Measurements from ENCODE around the gene ABCA4.

Gene ABCA4

GRCh38 chr1:94122201-94122970, 1.4 kb upstream of the ABCA4 start:
- DNase-seq: no peak

- DNase-seq: no peak
Measured at GRCh38 chr1:94121411-94121821, 468 bp upstream of the ABCA4 start.

DNA sequence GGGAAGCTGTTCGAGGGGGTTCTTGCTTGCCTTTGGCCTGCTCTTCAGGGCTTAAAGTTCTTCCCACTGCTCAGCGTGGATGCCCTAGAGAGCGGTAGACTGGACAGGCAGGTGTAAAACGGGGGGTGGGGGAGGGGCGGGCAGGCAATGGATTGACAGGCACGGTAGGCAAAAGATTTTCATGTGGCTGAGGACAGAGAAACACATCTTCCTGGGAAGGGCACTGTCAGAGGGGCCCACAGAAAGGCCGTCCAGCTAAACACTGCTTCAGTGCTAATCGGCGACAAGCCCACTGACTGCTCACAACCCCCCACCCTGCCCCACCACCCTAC, 412 bp downstream of the ABCA4 start:
- no peak for DNase-seq

- no peak for DNase-seq
Measured at GRCh38 chr1:94119796-94120569, 965 bp downstream of the ABCA4 start.

GRCh38 chr1:94119306-94119705, 1.6 kb downstream of the ABCA4 start:
- no peak for DNase-seq

DNA sequence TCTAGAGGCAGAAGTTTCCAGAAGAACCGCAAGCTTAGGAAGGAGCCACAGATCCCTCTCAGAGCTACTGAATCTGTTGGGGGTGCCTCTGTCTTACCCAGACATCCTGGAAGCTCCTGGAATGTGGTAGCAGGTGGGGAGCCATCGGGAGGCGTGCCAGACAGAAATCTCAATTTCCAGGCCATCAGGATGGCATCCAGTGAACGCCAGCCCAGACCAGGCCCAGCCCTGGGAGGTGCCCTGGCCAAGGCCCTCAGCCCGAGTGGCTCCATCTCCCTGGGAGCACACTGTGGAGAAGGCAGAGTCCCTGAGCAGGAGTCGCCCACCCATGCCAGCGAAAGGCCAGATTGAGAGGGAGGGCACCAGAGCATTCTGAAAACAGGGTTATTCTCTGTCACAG, 2.5 kb downstream of the ABCA4 start:
- no peak for DNase-seq

- DNase-seq: no peak
Measured at GRCh38 chr1:94118013-94118412, 2.9 kb downstream of the ABCA4 start.

DNA sequence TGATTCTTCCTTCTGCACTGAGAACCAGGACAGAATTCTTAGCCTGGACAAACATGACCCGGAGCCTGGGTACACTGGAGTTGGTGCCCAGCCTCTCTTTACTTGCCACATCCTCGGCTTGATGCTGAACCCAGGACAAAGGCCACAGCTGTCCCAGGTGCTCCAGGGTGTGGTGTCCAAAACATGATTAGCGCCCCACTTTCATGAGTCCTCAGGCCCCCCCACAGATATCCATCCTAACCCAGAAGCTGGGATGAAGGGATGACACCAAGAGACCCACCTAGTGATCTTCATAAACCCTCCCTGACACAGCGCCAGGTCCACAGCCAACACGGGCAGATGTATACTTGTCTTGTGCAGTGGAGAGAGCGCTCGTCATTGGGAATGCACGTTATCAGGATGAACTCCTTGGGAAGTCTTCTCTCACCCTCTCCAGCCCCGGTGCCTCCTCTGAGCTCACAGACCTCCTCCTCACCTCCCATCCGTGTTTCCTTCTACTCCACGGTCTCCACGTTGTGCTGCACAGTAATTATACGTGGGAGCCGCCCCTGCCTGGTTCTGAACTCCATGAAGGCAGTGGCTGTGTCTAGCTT, 3.6 kb downstream of the ABCA4 start:
- no peak for DNase-seq

GRCh38 chr1:94115900-94116436, 5.0 kb downstream of the ABCA4 start:
- no peak for DNase-seq

DNA sequence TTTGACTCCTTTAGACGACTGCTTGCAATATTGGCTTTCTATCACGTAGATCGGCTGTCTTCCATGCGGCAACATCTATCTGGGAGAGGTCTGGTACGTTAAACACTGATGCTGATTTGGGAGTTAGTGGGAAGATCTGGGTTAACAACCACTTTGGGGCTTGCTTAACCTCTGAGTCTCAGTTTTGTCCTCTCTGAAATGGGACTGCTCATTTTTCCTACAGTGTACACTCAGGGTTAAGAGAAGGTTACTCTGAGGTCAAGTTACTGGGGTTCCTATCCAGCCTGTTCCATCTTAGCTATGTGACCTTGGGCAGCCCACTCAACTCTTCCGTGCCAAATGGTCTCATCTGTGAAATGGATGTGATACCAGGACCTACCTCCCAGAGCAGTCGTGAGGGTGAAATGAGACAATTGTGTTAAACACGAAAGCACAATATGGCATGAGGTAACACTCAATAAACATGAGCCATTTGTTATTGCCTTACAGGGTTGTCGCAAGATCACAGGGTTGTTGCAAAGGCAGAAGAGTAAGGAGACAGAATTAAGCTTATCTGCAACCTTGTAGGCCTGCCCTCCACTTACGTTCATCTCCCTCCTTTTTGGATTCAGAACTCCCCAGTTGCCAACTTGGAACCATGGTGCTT, 5.6 kb downstream of the ABCA4 start:
- no peak for DNase-seq

GRCh38 chr1:94113589-94114226, 7.2 kb downstream of the ABCA4 start:
- DNase-seq: no peak

DNA sequence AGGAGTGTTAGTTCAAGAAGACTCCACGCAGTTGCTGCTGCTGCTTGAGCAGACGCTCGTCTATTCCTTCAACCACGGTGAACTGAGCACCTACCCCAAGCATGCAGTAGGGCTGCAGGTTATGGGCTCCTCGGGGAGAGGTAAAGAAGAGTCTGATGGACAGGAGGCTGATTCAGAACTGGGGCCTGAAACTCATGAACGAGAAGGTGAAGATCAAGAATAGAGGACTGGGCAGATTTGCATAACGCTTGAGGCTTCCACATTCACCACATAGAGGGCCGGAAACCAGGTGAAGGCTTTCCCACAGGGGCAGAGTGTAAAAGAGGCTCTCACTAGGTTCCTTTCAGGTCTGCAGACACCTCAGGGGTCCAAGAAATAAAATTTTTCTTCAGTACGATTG, 9.1 kb downstream of the ABCA4 start:
- no peak for DNase-seq

- DNase-seq: no peak
Measured at GRCh38 chr1:94110946-94111740, 9.8 kb downstream of the ABCA4 start.

DNA sequence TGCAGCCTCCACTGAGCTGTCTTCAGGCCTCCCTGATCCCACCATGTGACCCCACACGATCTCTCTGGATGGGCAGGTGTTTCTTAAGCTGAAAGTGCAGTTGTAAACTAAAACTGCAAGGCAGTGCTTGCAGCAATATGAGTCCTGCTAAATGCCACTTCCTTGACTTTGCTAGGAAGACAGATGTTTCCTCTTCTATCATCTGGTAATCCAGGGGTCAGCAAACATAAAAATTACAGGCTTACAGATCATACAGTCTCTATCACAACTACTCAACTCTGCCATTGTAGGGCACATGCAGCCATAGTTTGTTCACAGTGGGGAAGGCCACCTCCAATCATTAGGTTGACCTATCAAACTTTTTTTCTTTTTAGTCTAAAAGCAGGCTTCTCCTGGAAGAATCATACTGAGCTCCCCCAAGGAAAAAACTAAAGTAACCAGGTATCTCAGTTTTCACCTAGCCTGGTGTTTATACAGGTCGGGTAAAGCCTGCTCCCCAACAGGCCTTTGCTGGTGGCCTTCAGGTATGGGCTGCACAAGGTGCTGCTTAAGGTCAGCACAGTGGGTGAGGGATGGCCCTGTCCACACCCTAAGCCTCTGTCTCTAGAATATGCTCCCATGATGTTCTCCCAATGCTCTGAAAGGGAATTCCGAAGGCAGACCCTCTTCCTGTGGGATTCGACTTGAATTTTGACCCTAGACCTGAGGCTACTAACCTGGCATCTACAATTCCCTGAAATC, 10.8 kb downstream of the ABCA4 start:
- no peak for DNase-seq

- DNase-seq: no peak
Measured at GRCh38 chr1:94109478-94109877, 11.5 kb downstream of the ABCA4 start.

DNA sequence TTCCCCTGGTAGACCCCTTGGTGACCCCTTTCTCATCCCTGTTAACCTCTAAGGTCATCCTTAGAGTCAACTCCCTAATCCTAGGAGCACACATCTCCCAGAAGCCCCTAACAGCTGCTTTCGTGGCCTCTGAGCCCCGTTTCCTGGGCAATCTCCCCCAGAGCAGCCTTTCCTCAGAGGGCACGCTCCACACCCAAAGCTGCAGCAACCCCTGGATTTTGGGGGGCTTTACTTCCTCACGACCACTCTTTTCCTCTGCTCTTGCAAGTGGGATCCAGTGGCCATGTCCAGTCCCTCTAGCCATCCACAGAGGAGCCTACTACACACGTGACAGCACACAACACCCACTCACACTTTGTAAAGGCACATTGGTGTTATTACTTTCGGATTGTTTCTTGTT, 13.8 kb downstream of the ABCA4 start:
- no peak for DNase-seq

DNA sequence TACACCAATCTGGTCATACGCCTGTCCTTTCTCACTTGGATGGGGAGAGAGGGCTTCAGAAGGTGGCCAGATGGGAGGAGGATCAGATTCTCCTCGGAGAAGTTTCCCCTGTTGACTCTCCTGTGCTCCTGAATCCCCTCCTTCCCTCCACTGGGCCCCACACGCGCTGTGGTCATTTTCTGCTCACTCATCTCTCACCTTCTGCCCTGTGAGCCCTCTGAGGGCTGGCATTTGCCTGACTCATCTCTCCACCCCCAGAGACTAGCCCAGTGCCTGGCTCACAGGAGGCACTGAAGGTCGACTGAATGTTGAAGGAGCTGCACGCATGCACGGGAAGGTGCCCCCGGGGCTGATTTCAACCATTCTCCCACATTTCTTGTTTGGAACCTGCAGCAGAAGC, 14.2 kb downstream of the ABCA4 start:
- DNase-seq: no peak

DNA sequence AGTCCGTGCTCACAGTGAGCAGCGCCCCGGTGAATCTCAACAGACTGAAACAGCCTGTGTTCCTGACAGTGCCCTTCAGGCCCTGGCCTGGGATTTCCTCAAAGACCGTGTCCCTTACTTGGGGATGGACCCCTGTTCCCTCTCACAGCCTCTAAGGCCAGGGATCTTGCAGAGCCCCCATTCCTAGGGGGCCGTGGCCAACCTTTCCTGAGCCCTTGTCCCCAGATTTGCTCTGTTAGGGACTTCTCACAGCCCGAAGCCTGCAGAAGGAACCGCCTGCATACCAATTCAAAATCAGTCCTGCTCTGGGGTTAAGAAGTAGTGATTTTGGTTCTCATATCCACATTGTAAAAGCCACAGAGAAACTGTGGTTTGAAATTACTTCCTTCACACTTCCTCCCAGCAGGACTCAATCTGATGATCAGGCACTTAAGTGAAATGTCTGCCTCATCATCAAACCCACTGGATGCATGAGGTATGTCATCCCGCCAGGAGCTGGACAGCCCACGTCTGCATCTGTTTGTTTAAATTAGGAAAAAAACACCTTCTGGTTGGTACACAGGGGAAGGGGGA, 14.9 kb downstream of the ABCA4 start:
- DNase-seq: no peak

GRCh38 chr1:94105581-94105952, 15.4 kb downstream of the ABCA4 start:
- DNase-seq: no peak

GRCh38 chr1:94104776-94105580, 16.0 kb downstream of the ABCA4 start:
- no peak for DNase-seq

All from SHP77 treated with DMSO at 0.1 percent for 48 hours (cell line).